Measurements from ENCODE around the gene FOXN3.

Gene FOXN3

GRCh38 chr14:89315493-89316470 lies 101.3 kb downstream of the FOXN3 start:
- Histone ChIP-seq H2BK120ac (ENCODE audit: insufficient read depth, low read length, poor library complexity) (no peak overlapping the region), H3K4ac (ENCODE audit: low read depth, low read length) (no peak overlapping the region), H4K8ac (ENCODE audit: low read depth, low read length) (no peak overlapping the region), H3K27me3 (ENCODE audit: insufficient read depth, low read length) (no peaks in the 10 kb centered on the region), H2AK5ac (ENCODE audit: low read length) (no peak overlapping the region), H3K9ac (ENCODE audit: low read length) (no peak overlapping the region), H3K18ac (ENCODE audit: low read length) (no peak overlapping the region), H3K4me3 (ENCODE audit: low read depth, low read length) (peak overlapping the region; percentile 13), H3K79me2 (ENCODE audit: control insufficient read depth, insufficient read depth, low read length, poor library complexity) (no peaks in the 10 kb centered on the region), H3K4me1 (ENCODE audit: control insufficient read depth in 1 of 2, insufficient read depth in 2 of 2, low read length in 2 of 2) (peaks cover 5 to 11% of the 10 kb centered on the region in 2 experiments), H2BK5ac (ENCODE audit: low read depth, low read length, poor library complexity) (no peak overlapping the region), H2BK12ac (ENCODE audit: low read length) (no peak overlapping the region), H3K23ac (ENCODE audit: low read length) (peak overlapping the region; percentile 67), H4K91ac (ENCODE audit: low read depth, low read length) (no peak overlapping the region), H3K14ac (ENCODE audit: low read length) (no peak overlapping the region), H3K79me1 (ENCODE audit: low read length) (no peaks in the 10 kb centered on the region), H3K4me2 (ENCODE audit: low read length) (no peak overlapping the region), H3K27ac (ENCODE audit: low read depth, low read length) (no peak overlapping the region), H3K9me3 (ENCODE audit: insufficient read depth, low read depth, low read length) (peaks cover 2% of the 10 kb centered on the region), H2AFZ (ENCODE audit: insufficient read depth, low read length, poor library complexity) (no peak overlapping the region), H3K36me3 (ENCODE audit: control insufficient read depth in 1 of 2, insufficient read depth in 2 of 2, low read length in 2 of 2) (peaks cover 5 to 9% of the 10 kb centered on the region in 2 experiments), H4K12ac (ENCODE audit: low read depth, low read length) (no peak overlapping the region)
- WGBS (ENCODE audit: extremely low coverage, insufficient coverage, insufficient read length), result no CpG with 5 or more reads among the region's 10 CpGs
- DNase-seq, result no peak

- DNase-seq, result no peak
- Histone ChIP-seq H3K9me3 (ENCODE audit: insufficient read depth, low read depth, low read length) (peaks cover 1% of the 10 kb centered on the region), H2AFZ (ENCODE audit: insufficient read depth, low read length, poor library complexity) (no peak overlapping the region), H3K14ac (ENCODE audit: low read length) (no peak overlapping the region), H4K91ac (ENCODE audit: low read depth, low read length) (no peak overlapping the region), H3K36me3 (ENCODE audit: control insufficient read depth in 1 of 2, insufficient read depth in 2 of 2, low read length in 2 of 2) (peaks cover 3 to 6% of the 10 kb centered on the region in 2 experiments), H3K23ac (ENCODE audit: low read length) (no peak overlapping the region), H3K79me2 (ENCODE audit: control insufficient read depth, insufficient read depth, low read length, poor library complexity) (no peaks in the 10 kb centered on the region), H2AK5ac (ENCODE audit: low read length) (no peak overlapping the region), H3K4me3 (ENCODE audit: low read depth, low read length) (no peak overlapping the region), H4K12ac (ENCODE audit: low read depth, low read length) (no peak overlapping the region), H3K4me2 (ENCODE audit: low read length) (no peak overlapping the region), H3K79me1 (ENCODE audit: low read length) (no peaks in the 10 kb centered on the region), H3K4me1 (ENCODE audit: control insufficient read depth in 1 of 2, insufficient read depth in 2 of 2, low read length in 2 of 2) (peaks cover 5 to 11% of the 10 kb centered on the region in 2 experiments), H3K27me3 (ENCODE audit: insufficient read depth, low read length) (no peaks in the 10 kb centered on the region), H2BK5ac (ENCODE audit: low read depth, low read length, poor library complexity) (no peak overlapping the region), H2BK12ac (ENCODE audit: low read length) (no peak overlapping the region), H3K4ac (ENCODE audit: low read depth, low read length) (no peak overlapping the region), H3K18ac (ENCODE audit: low read length) (no peak overlapping the region), H3K27ac (ENCODE audit: low read depth, low read length) (no peak overlapping the region), H4K8ac (ENCODE audit: low read depth, low read length) (no peak overlapping the region), H2BK120ac (ENCODE audit: insufficient read depth, low read length, poor library complexity) (no peak overlapping the region), H3K9ac (ENCODE audit: low read length) (no peak overlapping the region)
- no CpG with 5 or more reads among the region's 2 CpGs for whole genome bisulfite sequencing (ENCODE audit: extremely low coverage, insufficient coverage, insufficient read length)
Measured at GRCh38 chr14:89314274-89314673, 102.8 kb downstream of the FOXN3 start.

GRCh38 chr14:89312932-89313331 lies 104.1 kb downstream of the FOXN3 start:
- Histone ChIP-seq H3K79me2 (ENCODE audit: control insufficient read depth, insufficient read depth, low read length, poor library complexity) (no peaks in the 10 kb centered on the region), H2AK5ac (ENCODE audit: low read length) (no peak overlapping the region), H3K9me3 (ENCODE audit: insufficient read depth, low read depth, low read length) (no peaks in the 10 kb centered on the region), H3K23ac (ENCODE audit: low read length) (no peak overlapping the region), H3K18ac (ENCODE audit: low read length) (no peak overlapping the region), H3K27me3 (ENCODE audit: insufficient read depth, low read length) (no peaks in the 10 kb centered on the region), H3K9ac (ENCODE audit: low read length) (no peak overlapping the region), H3K4ac (ENCODE audit: low read depth, low read length) (peak overlapping the region; percentile 14), H3K14ac (ENCODE audit: low read length) (no peak overlapping the region), H4K12ac (ENCODE audit: low read depth, low read length) (no peak overlapping the region), H4K8ac (ENCODE audit: low read depth, low read length) (no peak overlapping the region), H2BK120ac (ENCODE audit: insufficient read depth, low read length, poor library complexity) (no peak overlapping the region), H2BK12ac (ENCODE audit: low read length) (no peak overlapping the region), H4K91ac (ENCODE audit: low read depth, low read length) (no peak overlapping the region), H3K4me2 (ENCODE audit: low read length) (no peak overlapping the region), H3K36me3 (ENCODE audit: control insufficient read depth in 1 of 2, insufficient read depth in 2 of 2, low read length in 2 of 2) (peaks cover 0 to 5% of the 10 kb centered on the region in 2 experiments), H3K4me3 (ENCODE audit: low read depth, low read length) (no peak overlapping the region), H2AFZ (ENCODE audit: insufficient read depth, low read length, poor library complexity) (no peak overlapping the region), H3K79me1 (ENCODE audit: low read length) (no peaks in the 10 kb centered on the region), H2BK5ac (ENCODE audit: low read depth, low read length, poor library complexity) (no peak overlapping the region), H3K27ac (ENCODE audit: low read depth, low read length) (no peak overlapping the region), H3K4me1 (ENCODE audit: control insufficient read depth in 1 of 2, insufficient read depth in 2 of 2, low read length in 2 of 2) (peaks cover 10 to 16% of the 10 kb centered on the region in 2 experiments)
- no peak for DNase-seq
- no CpG with 5 or more reads among the region's 5 CpGs for WGBS (ENCODE audit: extremely low coverage, insufficient coverage, insufficient read length)

GRCh38 chr14:89310211-89310610 lies 106.8 kb downstream of the FOXN3 start:
- H2AK5ac ChIP-seq (ENCODE audit: low read length), result no peak overlapping the region
- H3K79me1 ChIP-seq (ENCODE audit: low read length), result no peaks in the 10 kb centered on the region
- no peak for DNase-seq
- H2BK120ac ChIP-seq (ENCODE audit: insufficient read depth, low read length, poor library complexity), result no peak overlapping the region
- H2AFZ ChIP-seq (ENCODE audit: insufficient read depth, low read length, poor library complexity), result no peak overlapping the region
- peaks cover 5 to 7% of the 10 kb centered on the region in 2 experiments for H3K4me1 ChIP-seq (ENCODE audit: control insufficient read depth in 1 of 2, insufficient read depth in 2 of 2, low read length in 2 of 2)
- H3K18ac ChIP-seq (ENCODE audit: low read length), result no peak overlapping the region
- H3K4me3 ChIP-seq (ENCODE audit: low read depth, low read length), result no peak overlapping the region
- H2BK12ac ChIP-seq (ENCODE audit: low read length), result no peak overlapping the region
- WGBS (ENCODE audit: extremely low coverage, insufficient coverage, insufficient read length), result no CpG with 5 or more reads among the region's 9 CpGs
- H3K23ac ChIP-seq (ENCODE audit: low read length), result no peak overlapping the region
- no peak overlapping the region for H4K8ac ChIP-seq (ENCODE audit: low read depth, low read length)
- no peak overlapping the region for H3K4me2 ChIP-seq (ENCODE audit: low read length)
- H3K27ac ChIP-seq (ENCODE audit: low read depth, low read length), result no peak overlapping the region
- H4K91ac ChIP-seq (ENCODE audit: low read depth, low read length), result no peak overlapping the region
- no peaks in the 10 kb centered on the region for H3K27me3 ChIP-seq (ENCODE audit: insufficient read depth, low read length)
- no peak overlapping the region for H3K4ac ChIP-seq (ENCODE audit: low read depth, low read length)
- H3K9ac ChIP-seq (ENCODE audit: low read length), result no peak overlapping the region
- H2BK5ac ChIP-seq (ENCODE audit: low read depth, low read length, poor library complexity), result no peak overlapping the region
- H3K14ac ChIP-seq (ENCODE audit: low read length), result no peak overlapping the region
- H3K36me3 ChIP-seq (ENCODE audit: control insufficient read depth in 1 of 2, insufficient read depth in 2 of 2, low read length in 2 of 2), result peaks cover 0 to 2% of the 10 kb centered on the region in 2 experiments
- H3K9me3 ChIP-seq (ENCODE audit: insufficient read depth, low read depth, low read length), result no peaks in the 10 kb centered on the region
- H3K79me2 ChIP-seq (ENCODE audit: control insufficient read depth, insufficient read depth, low read length, poor library complexity), result no peaks in the 10 kb centered on the region
- H4K12ac ChIP-seq (ENCODE audit: low read depth, low read length), result no peak overlapping the region
